Fibroblast of peridontal ligament (primary cell): ENCODE measurements around the gene PCAT7.
A peak's percentile ranks its signal among the peaks of the same experiment; 100 is the strongest.

Experiments used
- DNase-seq: peaks from one replicate; pipeline ENCODE4 v3.0.0-alpha.2; 2010; ENCODE audit errors: extremely low read depth

Gene PCAT7

DNA sequence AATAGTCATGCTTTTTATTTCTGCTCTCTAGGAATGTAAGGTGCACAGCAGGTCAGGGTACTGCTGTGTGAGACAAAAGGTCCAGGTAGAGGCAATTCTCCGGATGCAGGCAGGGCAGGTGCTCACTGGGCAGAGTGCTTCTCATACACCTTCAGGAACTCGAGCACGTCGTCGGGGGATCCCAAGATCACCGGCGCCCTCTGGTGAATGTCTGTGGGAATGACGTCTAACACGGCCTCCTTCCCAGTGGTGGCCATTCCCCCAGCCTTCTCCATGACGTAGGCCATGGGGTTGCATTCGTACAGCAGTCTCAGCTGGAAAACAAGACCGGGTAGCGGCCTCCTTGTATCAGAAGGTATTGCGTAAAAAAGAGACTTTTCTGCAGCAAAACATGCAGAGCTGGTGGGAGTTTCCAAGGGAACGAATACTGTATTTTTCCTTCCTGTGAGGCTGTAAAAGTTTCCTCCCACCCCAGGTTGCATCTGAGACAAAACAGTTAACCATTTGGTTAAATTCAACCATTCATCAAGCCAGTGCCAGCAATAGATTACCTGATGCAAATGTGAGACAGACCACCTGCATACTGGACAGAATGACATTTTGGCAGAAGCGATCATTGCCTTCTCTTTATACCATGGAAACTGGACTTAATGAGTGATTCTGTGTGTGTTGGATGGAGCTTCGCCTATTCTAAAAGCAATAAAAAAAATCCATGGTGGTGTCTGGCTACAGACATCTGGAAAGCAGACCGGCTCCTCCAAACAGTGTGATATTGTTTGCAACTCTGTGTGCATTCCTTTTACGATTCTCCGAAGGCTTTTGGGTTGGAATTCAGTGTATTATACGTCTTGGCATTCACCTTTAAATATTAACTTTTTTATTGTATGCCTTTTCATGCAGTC is 48.6 kb downstream of the PCAT7 start:
- DNase-seq, result peak; percentile 62

DNA sequence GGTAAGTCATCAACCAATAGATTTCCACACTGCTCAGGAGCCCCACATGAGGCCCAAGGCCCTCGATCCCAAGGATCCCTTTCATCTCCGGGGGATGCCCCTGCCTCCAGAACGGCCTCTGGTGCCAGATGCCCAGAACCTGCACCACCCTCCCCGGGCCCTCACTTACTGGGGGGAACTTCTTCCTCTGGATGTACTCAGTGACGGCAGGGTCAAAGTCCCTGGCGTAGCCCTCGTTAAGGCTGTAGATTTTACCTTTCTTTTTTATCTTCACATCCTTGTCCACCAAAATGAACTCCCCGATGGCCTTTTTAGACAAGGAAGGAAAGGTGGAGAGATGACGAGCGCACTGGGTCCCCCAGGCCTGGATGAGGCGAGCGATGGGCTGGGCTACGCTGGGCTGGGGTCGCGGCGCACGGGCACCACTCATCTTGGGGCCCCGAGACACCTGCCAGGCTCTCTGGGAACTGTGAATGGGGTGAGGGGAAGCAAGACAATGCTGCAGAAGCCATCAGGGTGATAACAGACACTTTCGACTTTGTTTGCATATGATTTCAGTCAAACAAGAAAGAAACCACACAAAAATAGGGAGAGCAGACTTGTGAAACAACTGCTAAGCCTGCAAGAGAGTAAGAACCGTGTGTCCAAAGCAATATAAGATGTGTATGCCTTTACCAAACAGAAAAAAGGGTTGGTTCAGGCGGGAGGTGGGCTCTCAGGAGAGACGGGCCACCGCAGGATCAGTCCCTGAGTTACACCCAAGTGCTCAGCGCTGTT is 52.0 kb downstream of the PCAT7 start:
- DNase-seq, result no peak

DNA sequence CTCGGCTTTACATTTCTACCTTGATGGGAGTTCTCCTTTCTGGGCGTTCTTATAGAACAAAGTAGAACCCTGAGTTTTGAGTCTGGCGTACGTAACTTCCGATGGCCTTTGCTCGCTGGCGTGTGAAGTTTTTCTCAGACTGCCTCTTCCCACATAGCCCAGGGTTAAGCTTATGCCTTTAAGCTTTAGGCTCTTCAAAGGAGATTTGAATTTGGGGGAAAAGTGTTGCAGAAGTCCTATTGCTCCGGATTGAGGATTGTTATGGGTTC is 52.5 kb downstream of the PCAT7 start:
- no peak for DNase-seq

DNA sequence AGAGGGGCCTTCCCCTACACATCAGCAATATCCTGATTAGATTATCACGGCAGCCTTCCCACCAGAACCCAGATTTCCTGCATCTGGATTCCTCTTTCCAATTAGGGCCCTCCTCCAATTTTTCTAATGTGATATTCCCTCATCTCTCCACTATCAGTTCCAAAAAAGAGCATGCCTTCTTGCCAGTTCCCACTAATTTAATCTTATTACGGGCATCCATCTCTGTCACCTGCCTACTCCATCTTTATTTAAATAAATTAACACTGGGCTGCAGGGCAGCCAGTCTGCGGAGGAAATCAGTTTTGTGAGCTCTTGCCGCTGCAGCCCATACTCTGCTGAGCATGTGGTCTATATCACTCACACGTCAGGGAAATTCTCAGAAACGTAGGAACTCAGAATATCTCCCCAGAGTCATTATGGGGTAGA is 55.3 kb downstream of the PCAT7 start:
- DNase-seq, result no peak

DNA sequence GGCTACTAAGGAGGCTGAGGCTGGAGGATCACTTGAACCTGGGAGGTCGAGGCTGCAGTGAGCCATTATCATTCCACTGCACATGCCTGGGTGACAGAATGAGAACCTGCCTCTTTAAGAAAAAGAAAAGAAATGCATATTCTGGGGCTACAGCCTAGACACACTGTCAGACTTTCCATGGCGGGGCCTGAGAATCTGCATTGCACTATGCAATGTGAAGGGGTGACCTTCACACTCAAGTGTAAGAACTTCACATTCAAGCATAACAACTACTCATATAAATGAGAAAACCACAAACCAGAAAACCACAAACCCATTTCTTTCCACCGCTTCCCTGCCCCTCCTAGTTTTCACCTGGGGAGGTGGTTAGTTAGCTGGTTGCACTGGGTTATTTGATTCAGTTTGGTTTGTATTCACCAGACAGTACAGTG is 56.8 kb downstream of the PCAT7 start:
- DNase-seq, result no peak

DNA sequence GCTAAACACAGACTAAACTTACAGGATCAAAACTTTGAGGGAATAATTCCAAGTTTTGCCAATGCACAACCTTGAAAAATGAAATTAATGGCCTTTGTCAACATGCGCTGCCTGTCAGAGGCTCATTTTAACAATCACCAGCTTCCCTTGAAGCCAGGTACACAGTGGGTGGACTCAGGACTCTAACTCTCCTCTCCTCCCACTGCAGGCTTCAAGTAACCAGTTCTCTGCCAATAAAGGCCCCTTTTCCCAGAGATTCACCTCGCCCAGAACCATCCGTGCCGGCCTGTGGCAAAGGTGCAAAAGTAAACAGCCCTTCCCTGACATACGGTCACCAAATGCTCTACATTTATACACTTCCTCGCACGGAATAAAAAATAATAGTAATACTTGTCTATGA is 57.2 kb downstream of the PCAT7 start:
- no peak for DNase-seq

DNA sequence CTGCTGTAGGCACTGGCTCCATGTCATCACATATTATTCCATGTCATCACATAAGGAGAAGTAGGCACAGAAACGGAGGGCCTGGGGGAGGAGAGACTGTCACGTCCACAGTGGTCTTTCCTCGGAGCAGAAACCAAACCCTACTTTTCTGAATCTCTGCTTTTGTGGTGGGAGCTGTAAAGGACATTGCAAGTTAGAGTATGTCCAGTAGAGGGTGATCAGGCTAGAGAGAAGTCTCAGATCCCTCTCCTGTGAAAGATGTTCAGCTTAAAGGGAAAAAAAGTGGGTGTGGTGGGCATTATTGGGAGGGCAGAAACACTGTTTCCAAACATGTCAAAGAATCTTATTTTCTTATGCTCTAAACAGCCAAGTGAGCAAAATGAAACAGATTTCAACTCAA is 58.1 kb downstream of the PCAT7 start:
- no peak for DNase-seq

DNA sequence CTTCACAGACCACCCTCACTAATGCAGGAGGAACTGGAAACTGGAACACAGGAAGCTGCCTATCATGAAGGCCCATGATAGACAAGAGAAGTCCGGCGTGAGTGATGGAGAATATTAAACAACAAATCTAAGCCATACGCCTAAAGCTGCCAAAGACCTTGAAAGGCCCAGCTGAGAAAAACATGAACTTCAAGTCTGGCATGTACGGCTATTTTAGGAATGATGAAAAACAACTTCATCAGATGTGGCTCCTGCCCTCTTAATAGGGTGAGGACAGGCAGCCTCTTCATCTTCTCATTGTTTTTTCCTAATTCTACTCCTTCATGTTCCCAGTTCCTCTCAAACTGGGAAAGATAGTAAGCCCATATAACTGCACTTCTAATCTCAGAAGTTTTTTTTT is 64.1 kb downstream of the PCAT7 start:
- no peak for DNase-seq
